ENCODE data around the gene CSTPP1. TPM values are rescaled to one million over a fixed set of nuclear protein-coding genes. Genes with fewer than 3 reads are reported as not detected.
A peak's percentile ranks its signal among the peaks of the same experiment; 100 is the strongest.

The CSTPP1 gene
- total and polyA plus RNA-seq, 2 donors (not counting 3 experiments of a cell fraction or from before 2014, with no cell fraction given), result 25.9 to 38.2 TPM

DNA sequence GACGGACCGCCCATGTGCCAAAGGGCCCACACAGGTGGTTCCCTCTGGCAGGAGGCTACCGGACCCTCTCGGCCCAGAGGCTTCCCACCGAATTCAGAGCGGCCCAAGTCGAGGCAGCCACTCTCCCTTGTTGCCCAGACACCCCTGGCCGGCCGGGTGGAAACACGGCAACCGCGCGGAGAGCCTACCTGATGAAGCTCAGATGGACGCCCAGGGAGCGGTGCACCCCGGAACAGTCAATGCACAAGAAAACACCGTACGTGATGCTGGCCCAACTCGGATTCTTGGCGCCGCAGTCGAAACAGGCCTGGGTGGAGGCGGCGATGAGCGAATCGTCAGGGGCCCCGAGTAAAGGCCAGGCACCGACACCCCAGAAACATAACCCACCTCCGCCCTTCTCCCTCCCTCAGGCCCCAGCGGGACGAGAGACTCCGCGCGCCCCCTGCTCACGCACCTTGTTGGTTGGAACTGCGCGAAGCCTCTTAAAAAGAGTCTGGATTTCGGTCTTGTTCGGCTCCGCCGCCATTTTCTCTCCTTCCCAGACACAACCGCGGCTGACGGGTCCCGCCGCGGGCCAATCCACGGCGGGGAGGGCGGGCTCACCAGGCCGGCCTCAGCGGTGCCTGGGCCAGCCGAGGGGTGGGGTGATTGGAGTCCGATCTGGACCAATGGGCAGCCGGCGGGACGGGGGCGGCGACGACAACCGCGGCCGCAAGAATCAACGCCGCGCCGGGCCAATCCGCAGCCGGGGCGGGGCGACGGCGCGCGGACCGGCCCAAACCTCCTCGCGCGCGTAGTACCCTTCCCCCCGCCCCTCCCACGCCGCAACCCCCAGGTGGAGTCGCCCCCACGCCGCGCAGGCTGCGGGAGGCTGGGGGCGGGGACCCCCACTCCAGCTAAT lies 240.0 kb downstream of the CSTPP1 start, which contains the start of gene ARFGAP2:
TSS of gene ARFGAP2 (minus strand) at position 552 of the 901 bp plus-strand sequence. CDS start at position 526, 26 bp downstream.
- FAIRE-seq (no peak), DNase-seq (ENCODE audit: low read depth, low spot score) (peak; percentile 97)
- no peak for TF ChIP-seq MYC (IDR thresholded peaks at IDR 0.05; ENCODE audit: low read depth, low read length)
- TF ChIP-seq JUN (IDR thresholded peaks at IDR 0.05; ENCODE audit: borderline replicate concordance, insufficient read depth, insufficient read length, low read depth), result no peak
- TF ChIP-seq POLR2AphosphoS5 (IDR thresholded peaks at IDR 0.05; ENCODE audit: insufficient read depth, low read depth, low read length), result peak; percentile 81
- TF ChIP-seq POLR2A (IDR thresholded peaks at IDR 0.05; ENCODE audit: low read depth, low read length), result peak; percentile 80
- H3K9me1 ChIP-seq (replicated peaks; ENCODE audit: control insufficient read depth, extremely low read depth, insufficient read depth, low read length), result no peaks in the 10 kb centered on the region
- dilution Hi-C loops (cut with MboI; ENCODE audit: extremely low pct_ligation_motif_present, low sequenced_read_pairs) (no loop called here), intact Hi-C loops (cut with micrococcal nuclease) (loop anchor here (1.0 kb wide), 6 partner anchors 9 to 232 kb away; partner anchors contain the start of genes DDB2 and SLC39A13)
- no peaks in the 10 kb centered on the region for H3K9me3 ChIP-seq (replicated peaks; ENCODE audit: control insufficient read depth, insufficient read depth, low read length)
- H3K4me3 ChIP-seq (replicated peaks in 1 of 3; ENCODE audit: insufficient read depth in 1 of 3, low read depth in 1 of 3, low read length in 3 of 3), result peak within 1 kb of the TSS; percentile 69 to 95 (median 79)
- no peaks in the 10 kb centered on the region for H3K27me3 ChIP-seq (ENCODE audit: control insufficient read depth in 2 of 2, insufficient read depth in 2 of 2, low read length in 2 of 2)
- H3K36me3 ChIP-seq (ENCODE audit: control insufficient read depth in 2 of 2, extremely low read depth in 1 of 2, insufficient read depth in 2 of 2, low read length in 2 of 2), result peaks cover 5 to 31% of the 10 kb centered on the region in 2 experiments
- CTCF ChIA-PET, result interaction anchor here (1.0 to 5.3 kb wide), 5 partner anchors 44 to 177 kb away, joined by 3 to 67 read pairs (median 5); partner anchors contain the start of genes ACP2, MYBPC3 and NR1H3
- POLR2A ChIA-PET, result no interaction called here
- TSS peak; percentile 57 for BruUV-seq (replicated peaks)
- peak within 1 kb of the TSS; percentile 97 for H3K9ac ChIP-seq (replicated peaks; ENCODE audit: extremely low read depth, insufficient read depth, low read length)
- H3K27ac ChIP-seq (ENCODE audit: insufficient read depth, low read depth, low read length), result peak within 1 kb of the TSS; percentile 91
- peak within 1 kb of the TSS; percentile 84 for H3K4me2 ChIP-seq (ENCODE audit: insufficient read depth, low read length)
- no peaks in the 10 kb centered on the region for H4K20me1 ChIP-seq (replicated peaks; ENCODE audit: control insufficient read depth, extremely low read depth, insufficient read depth, low read length)
- peaks cover 44% of the 10 kb centered on the region for H3K79me2 ChIP-seq (ENCODE audit: control insufficient read depth, insufficient read depth, low read length)
- peak within 1 kb of the TSS; percentile 81 for H2AFZ ChIP-seq (ENCODE audit: low read depth, low read length)
- peaks cover 13% of the 10 kb centered on the region for H3K4me1 ChIP-seq (ENCODE audit: control insufficient read depth, extremely low read depth, insufficient read depth, low read length)

DNA sequence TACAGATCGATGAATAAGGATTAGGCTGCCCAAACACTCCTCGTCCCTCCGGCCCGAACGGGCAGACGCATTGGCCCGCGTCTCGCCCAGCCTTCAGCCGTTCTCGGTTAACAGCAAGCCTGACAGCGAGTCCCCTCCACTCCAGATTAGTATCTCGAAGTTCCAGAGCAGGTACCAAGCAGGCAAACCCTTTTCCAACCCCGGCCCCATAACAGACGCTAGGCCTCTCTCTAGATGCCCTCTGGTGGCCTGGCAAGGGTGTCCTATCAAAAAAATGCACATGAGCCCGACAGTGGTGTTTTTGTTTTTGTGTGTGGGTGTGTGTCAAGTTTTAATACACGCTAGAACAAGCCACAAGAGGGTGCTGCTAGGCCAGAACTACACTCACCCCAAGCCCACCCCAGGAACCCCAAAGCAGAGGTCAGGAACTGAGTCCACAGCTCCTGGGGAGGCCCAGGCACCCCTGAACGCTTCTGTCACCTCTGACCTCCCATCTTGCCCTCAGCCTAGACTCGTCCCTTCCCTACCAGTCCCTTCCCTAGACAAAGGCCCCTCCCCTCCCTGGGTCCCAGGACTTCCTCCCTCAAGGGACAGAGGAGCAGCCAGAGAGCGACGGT lies 240.8 kb downstream of the CSTPP1 start:
- peaks cover 13% of the 10 kb centered on the region for H3K4me1 ChIP-seq (ENCODE audit: control insufficient read depth, extremely low read depth, insufficient read depth, low read length)
- no peaks in the 10 kb centered on the region for H3K9me1 ChIP-seq (replicated peaks; ENCODE audit: control insufficient read depth, extremely low read depth, insufficient read depth, low read length)
- dilution Hi-C loops (cut with MboI; ENCODE audit: extremely low pct_ligation_motif_present, low sequenced_read_pairs), result no loop called here
- H2AFZ ChIP-seq (ENCODE audit: low read depth, low read length), result peak overlapping the region; percentile 61
- intact Hi-C loops (cut with micrococcal nuclease), result loop anchor here (1.0 kb wide), 6 partner anchors 8 to 231 kb away; partner anchors contain the start of genes DDB2 and SLC39A13
- H3K9me3 ChIP-seq (replicated peaks; ENCODE audit: control insufficient read depth, insufficient read depth, low read length), result no peaks in the 10 kb centered on the region
- H3K27me3 ChIP-seq (ENCODE audit: control insufficient read depth in 2 of 2, insufficient read depth in 2 of 2, low read length in 2 of 2), result no peaks in the 10 kb centered on the region
- CTCF ChIA-PET, result interaction anchor here (0.9 to 5.3 kb wide), 7 partner anchors 10 to 176 kb away, joined by 3 to 67 read pairs (median 5); partner anchors contain the start of genes ACP2, MYBPC3, NR1H3 and PACSIN3
- TF ChIP-seq EZH2 (IDR thresholded peaks at IDR 0.05; ENCODE audit: borderline replicate concordance, low read depth, low read length, severe bottlenecking) (no peak), FOS (IDR thresholded peaks at IDR 0.05; ENCODE audit: borderline replicate concordance, insufficient read depth, low read length) (no peak), POLR2A (IDR thresholded peaks at IDR 0.05; ENCODE audit: low read depth, low read length) (no peak)
- TF ChIP-seq, protein P1, sequence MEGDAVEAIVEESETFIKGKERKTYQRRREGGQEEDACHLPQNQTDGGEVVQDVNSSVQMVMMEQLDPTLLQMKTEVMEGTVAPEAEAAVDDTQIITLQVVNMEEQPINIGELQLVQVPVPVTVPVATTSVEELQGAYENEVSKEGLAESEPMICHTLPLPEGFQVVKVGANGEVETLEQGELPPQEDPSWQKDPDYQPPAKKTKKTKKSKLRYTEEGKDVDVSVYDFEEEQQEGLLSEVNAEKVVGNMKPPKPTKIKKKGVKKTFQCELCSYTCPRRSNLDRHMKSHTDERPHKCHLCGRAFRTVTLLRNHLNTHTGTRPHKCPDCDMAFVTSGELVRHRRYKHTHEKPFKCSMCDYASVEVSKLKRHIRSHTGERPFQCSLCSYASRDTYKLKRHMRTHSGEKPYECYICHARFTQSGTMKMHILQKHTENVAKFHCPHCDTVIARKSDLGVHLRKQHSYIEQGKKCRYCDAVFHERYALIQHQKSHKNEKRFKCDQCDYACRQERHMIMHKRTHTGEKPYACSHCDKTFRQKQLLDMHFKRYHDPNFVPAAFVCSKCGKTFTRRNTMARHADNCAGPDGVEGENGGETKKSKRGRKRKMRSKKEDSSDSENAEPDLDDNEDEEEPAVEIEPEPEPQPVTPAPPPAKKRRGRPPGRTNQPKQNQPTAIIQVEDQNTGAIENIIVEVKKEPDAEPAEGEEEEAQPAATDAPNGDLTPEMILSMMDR (IDR thresholded peaks at IDR 0.05; ENCODE audit: extremely low read depth in 1 of 2, insufficient read depth in 1 of 2, low read depth in 1 of 2, low read length in 2 of 2), result peak; percentile 67 to 69
- H3K4me3 ChIP-seq (replicated peaks in 1 of 3; ENCODE audit: insufficient read depth in 1 of 3, low read depth in 1 of 3, low read length in 3 of 3), result peak overlapping the region; percentile 37 to 60 (median 57)
- peak; percentile 96 for FAIRE-seq
- H3K36me3 ChIP-seq (ENCODE audit: control insufficient read depth in 2 of 2, extremely low read depth in 1 of 2, insufficient read depth in 2 of 2, low read length in 2 of 2), result peaks cover 5 to 25% of the 10 kb centered on the region in 2 experiments
- H3K27ac ChIP-seq (ENCODE audit: insufficient read depth, low read depth, low read length), result peak overlapping the region; percentile 61
- peak overlapping the region; percentile 84 for H3K4me2 ChIP-seq (ENCODE audit: insufficient read depth, low read length)
- H3K79me2 ChIP-seq (ENCODE audit: control insufficient read depth, insufficient read depth, low read length), result peaks cover 39% of the 10 kb centered on the region
- BruUV-seq (replicated peaks), result no TSS peak
- POLR2A ChIA-PET, result no interaction called here
- no peaks in the 10 kb centered on the region for H4K20me1 ChIP-seq (replicated peaks; ENCODE audit: control insufficient read depth, extremely low read depth, insufficient read depth, low read length)
- DNase-seq (ENCODE audit: low read depth, low spot score), result peak; percentile 84
- H3K9ac ChIP-seq (replicated peaks; ENCODE audit: extremely low read depth, insufficient read depth, low read length), result peak overlapping the region; percentile 59

Data from endothelial cell of umbilical vein (primary cell).